HCT116 (cell line): ENCODE results near the gene IRAK4. TPM values are rescaled to one million over a fixed set of nuclear protein-coding genes. Genes with fewer than 3 reads are reported as not detected.

Experiments
- ATAC-seq: fragments of 200-7000 bp; cut with Tn5 transposase; 2 replicates; pipeline ENCODE4 v1.9.1; 2020; ENCODE audit warnings: mild to moderate bottlenecking, moderate library complexity
- BruUV-seq: library from RNA; stranded (reverse); fragments of 400-500 nt; replicated peaks from 2 replicates; lab custom pipeline; 2021; lab: Mats Ljungman, UMichigan
- CTCF ChIA-PET: fragments of 300-600 bp; sonication (Branson Sonifier 250); formaldehyde crosslinking; loops from one replicate; lab custom pipeline; 2021; ENCODE audit warnings: antibody characterized with exemption; lab: Charles Lee
- POLR2A ChIA-PET: fragments of 300-600, 350-600 bp; sonication (Branson Sonifier 250); formaldehyde crosslinking; loops from one replicate; lab custom pipeline; 2021; ENCODE audit warnings: antibody characterized with exemption; lab: Charles Lee
- RAD21 ChIA-PET, 2 experiments: fragments of 300-600 bp; sonication (Branson Sonifier 250); formaldehyde crosslinking; loops; one replicate each; lab custom pipeline; 2023; ENCODE audit warnings: low total read pairs in 2 of 2; ENCODE audit not compliant: uncharacterized antibody in 2 of 2, unreplicated experiment in 2 of 2, low non-redundant PET in 1 of 2; lab: Charles Lee
- DNase-seq: peaks from one replicate; pipeline ENCODE4 v3.0.0-alpha.2; 2010; ENCODE audit warnings: low read depth, low spot score
- H2AFZ ChIP-seq: fragments of 200-600 bp; shearing (Covaris generic), sonication (generic); 2 replicates; pipeline ENCODE4 v1.6.1; 2017; ENCODE audit warnings: low read depth, mixed run types, mixed read lengths, antibody characterized with exemption, low read length; ENCODE audit not compliant: poor library complexity, severe bottlenecking
- H3K27ac ChIP-seq: 2 replicates; pipeline ENCODE4 v1.5.1; 2012; ENCODE audit warnings: low read depth, low read length
- H3K27me3 ChIP-seq: fragments of 200-600 bp; sonication (generic); 2 replicates; pipeline ENCODE4 v1.6.1; 2016; ENCODE audit warnings: mixed run types, low read length, mixed read lengths; ENCODE audit not compliant: insufficient read depth
- H3K36me3 ChIP-seq, 2 experiments: fragments of 200-500 bp in 1 of 2; fragments of 200-600 bp in 1 of 2; sonication (Bioruptor generic) in 1 of 2; sonication (generic) in 1 of 2; 2 replicates each; pipeline versions ENCODE4 v1.5.1 to v1.6.1; 2014 to 2016; ENCODE audit warnings: low read length in 2 of 2, inconsistent platforms in 1 of 2, mixed read lengths in 1 of 2, mixed run types in 1 of 2; ENCODE audit not compliant: insufficient read depth in 2 of 2, control insufficient read depth in 1 of 2
- H3K4me1 ChIP-seq, 2 experiments: fragments of 200-600 bp in 1 of 2; sonication (generic) in 1 of 2; 2 replicates each; pipeline versions ENCODE4 v1.5.1 to v1.6.1; 2012 to 2017; ENCODE audit warnings: low read length in 2 of 2, inconsistent platforms in 1 of 2, mild to moderate bottlenecking in 1 of 2, mixed read lengths in 1 of 2, mixed run types in 1 of 2, moderate library complexity in 1 of 2; ENCODE audit not compliant: insufficient read depth in 2 of 2, control insufficient read depth in 1 of 2
- H3K4me2 ChIP-seq: fragments of 200-600 bp; sonication (generic); 2 replicates; pipeline ENCODE4 v1.6.1; 2017; ENCODE audit warnings: mixed run types, low read length, mixed read lengths
- H3K4me3 ChIP-seq, 2 experiments: fragments of 200-600 bp in 1 of 2; sonication (generic) in 1 of 2; replicated peaks in 1 of 2; 2 replicates each; pipeline ENCODE4 v1.5.1; 2011 to 2016; ENCODE audit warnings: low read length in 2 of 2, control low read depth in 1 of 2, low read depth in 1 of 2, mild to moderate bottlenecking in 1 of 2, mixed read lengths in 1 of 2, mixed run types in 1 of 2
- H3K79me2 ChIP-seq: fragments of 200-600 bp; sonication (generic); 2 replicates; pipeline ENCODE4 v1.6.1; 2017; ENCODE audit warnings: mild to moderate bottlenecking, mixed run types, low read length, moderate library complexity, mixed read lengths; ENCODE audit not compliant: insufficient read depth
- H3K9ac ChIP-seq: fragments of 200-600 bp; sonication (generic); 2 replicates; pipeline ENCODE4 v1.6.1; 2016; ENCODE audit warnings: low read length, mixed read lengths
- H3K9me2 ChIP-seq: fragments of 200-600 bp; sonication (generic), shearing (Covaris generic); 2 replicates; pipeline ENCODE4 v1.6.1; 2017; ENCODE audit warnings: mixed run types, mild to moderate bottlenecking, moderate library complexity; ENCODE audit not compliant: insufficient read depth
- H3K9me3 ChIP-seq, 2 experiments: fragments of 200-500 bp in 1 of 2; fragments of 200-600 bp in 1 of 2; sonication (Bioruptor generic) in 1 of 2; sonication (generic) in 1 of 2; 2 replicates each; pipeline ENCODE4 v1.6.1; 2014 to 2017; ENCODE audit warnings: low read length in 2 of 2, mixed read lengths in 2 of 2, inconsistent platforms in 1 of 2, low read depth in 1 of 2, mild to moderate bottlenecking in 1 of 2, mixed run types in 1 of 2, moderate library complexity in 1 of 2; ENCODE audit not compliant: control insufficient read depth in 1 of 2, insufficient read depth in 1 of 2
- H4K20me1 ChIP-seq: fragments of 200-600 bp; sonication (generic), shearing (Covaris generic); 2 replicates; pipeline ENCODE4 v1.6.1; 2017; ENCODE audit warnings: mixed run types, mild to moderate bottlenecking, moderate library complexity; ENCODE audit not compliant: insufficient read depth
- CBX3 ChIP-seq: IDR thresholded peaks from 2 replicates; pipeline ENCODE4 v1.6.1; 2012; ENCODE audit warnings: low read depth
- CEBPB ChIP-seq: IDR thresholded peaks from 2 replicates; pipeline ENCODE4 v1.6.1; 2012; ENCODE audit warnings: low read depth
- ELF1 ChIP-seq: IDR thresholded peaks from 2 replicates; pipeline ENCODE4 v1.6.1; 2012; ENCODE audit warnings: low read depth, borderline replicate concordance
- EZH2 ChIP-seq: fragments of 200-600 bp; sonication (generic); IDR thresholded peaks from 2 replicates; pipeline ENCODE4 v1.6.1; 2017; ENCODE audit warnings: antibody characterized with exemption, mixed run types
- EZH2phosphoT487 ChIP-seq: fragments of 200-600 bp; IDR thresholded peaks from 2 replicates; pipeline ENCODE4 v1.6.1; 2018; ENCODE audit warnings: antibody characterized with exemption, borderline replicate concordance
- FOSL1 ChIP-seq: IDR thresholded peaks from 2 replicates; pipeline ENCODE4 v1.6.1; 2012; ENCODE audit warnings: low read depth
- JUND ChIP-seq: IDR thresholded peaks from 2 replicates; pipeline ENCODE4 v1.6.1; 2012
- POLR2A ChIP-seq: IDR thresholded peaks from 2 replicates; pipeline ENCODE4 v1.7.0; 2011; ENCODE audit warnings: borderline replicate concordance; ENCODE audit not compliant: insufficient read depth, insufficient read length; ENCODE audit errors: extremely low read depth
- RAD21 ChIP-seq: IDR thresholded peaks from 2 replicates; pipeline ENCODE4 v1.6.1; 2012; ENCODE audit warnings: low read depth, mild to moderate bottlenecking
- SIN3A ChIP-seq: IDR thresholded peaks from 2 replicates; pipeline ENCODE4 v1.6.1; 2012; ENCODE audit warnings: low read depth
- SP1 ChIP-seq: IDR thresholded peaks from 2 replicates; pipeline ENCODE4 v1.6.1; 2012; ENCODE audit warnings: low read depth
- ZNF274 ChIP-seq: fragments of 200-500 bp; sonication (Bioruptor generic); IDR thresholded peaks from 2 replicates; pipeline ENCODE4 v1.6.1; 2014; ENCODE audit warnings: mild to moderate bottlenecking, low read depth, low read length, inconsistent platforms
- intact Hi-C: fragments of 100-400 bp; cut with micrococcal nuclease; formaldehyde crosslinking; loops from 2 replicates; pipeline ENCODE4 v1.10.0; 2022
- total RNA-seq: library from RNA; stranded (reverse); gene quantifications from one replicate; pipeline ENCODE4 v1.2.1, GENCODE V29; 2021; ENCODE audit not compliant: unreplicated experiment
- TF ChIP-seq, protein P1 (sequence below): IDR thresholded peaks from 2 replicates; pipeline ENCODE4 v1.6.1; 2012

IRAK4 gene
- total RNA-seq, 1 experiment from 2014 or later: 6.9 TPM

GRCh38 chr12:43742106-43742505 is 16.6 kb upstream of the IRAK4 start:
- no peak for DNase-seq
- RAD21 ChIA-PET: interaction anchor here in 1 of 2 experiments (0.5 kb wide), 1 partner anchor 373 kb away, joined by 3 read pairs; no protein-coding TSS in a partner anchor
- TF ChIP-seq EZH2: no peak
- TF ChIP-seq, all 23 proteins: peak for 0
- Histone ChIP-seq H3K4me2 (no peak overlapping the region), H2AFZ (no peak overlapping the region), H3K4me1 (no peaks in the 10 kb centered on the region), H3K9me3 (no peaks in the 10 kb centered on the region), H3K4me3 (no peak overlapping the region), H3K9me2 (no peaks in the 10 kb centered on the region), H3K27ac (no peak overlapping the region), H3K27me3 (no peaks in the 10 kb centered on the region), H3K9ac (no peak overlapping the region), H4K20me1 (no peaks in the 10 kb centered on the region), H3K36me3 (peaks cover 14 to 16% of the 10 kb centered on the region in 2 experiments; a peak in 3 of 4 replicates), H3K79me2 (no peaks in the 10 kb centered on the region)
- POLR2A ChIA-PET: no interaction called here
- CTCF ChIA-PET: no interaction called here
- no TSS peak for BruUV-seq
- intact Hi-C loops: no loop called here
- ATAC-seq: no peak

DNA sequence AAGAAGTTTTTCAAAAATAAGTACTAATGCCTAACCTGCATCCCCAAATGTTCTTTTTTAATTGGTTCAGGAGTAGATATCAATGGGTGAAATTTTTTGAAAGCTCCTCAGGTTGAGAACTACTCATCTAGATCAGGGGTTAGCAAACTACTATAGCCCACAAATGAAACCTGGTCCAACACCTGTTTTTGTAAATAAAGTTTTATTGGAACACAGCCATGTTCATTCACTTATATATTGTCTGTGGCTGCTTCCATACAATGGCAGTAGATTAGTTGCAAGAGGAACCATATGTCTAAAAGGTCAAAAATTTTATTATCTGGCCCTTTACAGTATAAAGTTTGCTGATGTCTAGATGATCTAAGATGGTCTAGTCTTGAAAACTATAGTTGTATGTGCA is 13.9 kb upstream of the IRAK4 start:
- POLR2A ChIA-PET: no interaction called here
- H3K36me3 ChIP-seq: peaks cover 8 to 14% of the 10 kb centered on the region in 2 experiments; a peak in 3 of 4 replicates

More for the DNA sequence above, 13.9 kb upstream of the IRAK4 start:
- H3K27me3 ChIP-seq: no peaks in the 10 kb centered on the region
- no peaks in the 10 kb centered on the region for H3K4me1 ChIP-seq
- no peak overlapping the region for H3K4me2 ChIP-seq
- ChIA-PET RAD21 (no interaction called here), CTCF (no interaction called here)
- H3K9ac ChIP-seq: no peak overlapping the region
- BruUV-seq: no TSS peak
- TF ChIP-seq ZNF274 (no peak), CEBPB (no peak), RAD21 (no peak), FOSL1 (no peak), ELF1 (no peak), SIN3A (no peak), JUND (no peak), SP1 (no peak), EZH2 (no peak), CBX3 (no peak), EZH2phosphoT487 (no peak), POLR2A (no peak)
- TF ChIP-seq, protein P1, sequence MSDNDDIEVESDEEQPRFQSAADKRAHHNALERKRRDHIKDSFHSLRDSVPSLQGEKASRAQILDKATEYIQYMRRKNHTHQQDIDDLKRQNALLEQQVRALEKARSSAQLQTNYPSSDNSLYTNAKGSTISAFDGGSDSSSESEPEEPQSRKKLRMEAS: no peak
- no peaks in the 10 kb centered on the region for H3K9me2 ChIP-seq
- H4K20me1 ChIP-seq: no peaks in the 10 kb centered on the region
- H3K79me2 ChIP-seq: no peaks in the 10 kb centered on the region
- intact Hi-C loops: no loop called here
- DNase-seq (no peak), ATAC-seq (no peak)
- no peak overlapping the region for H3K27ac ChIP-seq
- H3K4me3 ChIP-seq: no peak overlapping the region
- H3K9me3 ChIP-seq: no peaks in the 10 kb centered on the region
- no peak overlapping the region for H2AFZ ChIP-seq
